SJSA1 (cell line): Measurements from ENCODE around the gene STAP2. TPM values are rescaled to one million over a fixed set of nuclear protein-coding genes. Genes with fewer than 3 reads are reported as not detected.

ENCODE experiments used
- DNase-seq, 2 experiments: peaks; one replicate each; pipeline ENCODE4 v3.0.0-alpha.2; 2015 to 2020; ENCODE audit warnings: low spot score in 2 of 2, low read depth in 1 of 2
- H3K27ac ChIP-seq: fragments of 250-450 bp; sonication (Bioruptor Pico); 2 replicates; pipeline ENCODE4 v1.5.1; 2020; ENCODE audit warnings: mild to moderate bottlenecking, moderate library complexity
- H3K27me3 ChIP-seq: fragments of 250-450 bp; sonication (Bioruptor Pico); replicated peaks from 2 replicates; pipeline ENCODE4 v1.5.1; 2020; ENCODE audit warnings: mild to moderate bottlenecking, moderate library complexity
- H3K36me3 ChIP-seq: fragments of 250-450 bp; sonication (Bioruptor Pico); 2 replicates; pipeline ENCODE4 v1.5.1; 2020; ENCODE audit warnings: mild to moderate bottlenecking
- H3K4me1 ChIP-seq: fragments of 250-450 bp; sonication (Bioruptor Pico); replicated peaks from 2 replicates; pipeline ENCODE4 v1.6.1; 2021; ENCODE audit warnings: mild to moderate bottlenecking
- H3K4me3 ChIP-seq: fragments of 250-450 bp; sonication (Bioruptor Pico); 2 replicates; pipeline ENCODE4 v1.5.1; 2020; ENCODE audit warnings: mild to moderate bottlenecking
- H3K9me3 ChIP-seq: fragments of 250-450 bp; sonication (Bioruptor Pico); replicated peaks from 2 replicates; pipeline ENCODE4 v1.5.1; 2020; ENCODE audit warnings: mild to moderate bottlenecking
- total RNA-seq: library from RNA; depleted of rRNA; stranded (reverse); fragments of >200 nt; shearing (Covaris generic); gene quantifications from 2 replicates; pipeline ENCODE4 v1.2.3, GENCODE V29; 2014

Gene STAP2
- total RNA-seq, 1 experiment from 2014 or later: 3.1 TPM

DNA sequence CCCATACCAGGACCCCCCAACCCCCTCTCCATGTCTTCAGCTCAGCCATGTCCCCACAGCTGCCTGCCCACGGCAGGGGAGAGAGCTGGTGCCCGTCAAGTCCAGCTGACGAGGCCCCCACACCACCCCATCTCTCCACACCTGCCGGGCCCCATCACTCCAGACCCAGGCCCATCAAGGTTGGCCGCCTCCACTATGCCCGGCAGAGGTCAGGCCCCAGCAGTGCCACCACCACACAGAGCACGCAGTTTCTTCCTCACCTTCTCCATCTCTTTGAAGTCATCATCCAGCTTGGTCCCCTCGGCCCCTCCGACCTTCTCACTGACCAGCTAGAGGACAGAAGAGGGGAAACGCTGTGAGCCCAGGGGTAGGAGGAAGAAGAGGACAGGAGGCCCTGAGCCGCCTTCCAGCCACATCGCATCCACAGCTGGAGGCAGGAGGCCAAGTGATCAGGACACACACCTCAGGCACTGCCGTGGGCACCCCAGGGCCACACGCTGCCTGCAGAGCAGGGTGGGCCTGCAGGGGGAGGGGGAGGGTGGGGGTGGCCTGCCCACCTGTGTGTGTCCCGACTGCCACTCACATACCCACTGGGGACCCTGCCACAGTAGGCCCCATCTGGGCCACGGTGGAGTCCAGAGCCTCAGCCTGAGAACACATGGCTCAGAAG lies 28.2 kb upstream of the STAP2 start:
- H3K36me3 ChIP-seq: peaks cover 73% of the 10 kb centered on the region
- H3K27me3 ChIP-seq: no peaks in the 10 kb centered on the region
- no peak overlapping the region for H3K27ac ChIP-seq
- no peak for DNase-seq
- no peaks in the 10 kb centered on the region for H3K9me3 ChIP-seq
- H3K4me3 ChIP-seq: no peak overlapping the region
- H3K4me1 ChIP-seq: peaks cover 4% of the 10 kb centered on the region; the same call in 1 of the 2 replicates

DNA sequence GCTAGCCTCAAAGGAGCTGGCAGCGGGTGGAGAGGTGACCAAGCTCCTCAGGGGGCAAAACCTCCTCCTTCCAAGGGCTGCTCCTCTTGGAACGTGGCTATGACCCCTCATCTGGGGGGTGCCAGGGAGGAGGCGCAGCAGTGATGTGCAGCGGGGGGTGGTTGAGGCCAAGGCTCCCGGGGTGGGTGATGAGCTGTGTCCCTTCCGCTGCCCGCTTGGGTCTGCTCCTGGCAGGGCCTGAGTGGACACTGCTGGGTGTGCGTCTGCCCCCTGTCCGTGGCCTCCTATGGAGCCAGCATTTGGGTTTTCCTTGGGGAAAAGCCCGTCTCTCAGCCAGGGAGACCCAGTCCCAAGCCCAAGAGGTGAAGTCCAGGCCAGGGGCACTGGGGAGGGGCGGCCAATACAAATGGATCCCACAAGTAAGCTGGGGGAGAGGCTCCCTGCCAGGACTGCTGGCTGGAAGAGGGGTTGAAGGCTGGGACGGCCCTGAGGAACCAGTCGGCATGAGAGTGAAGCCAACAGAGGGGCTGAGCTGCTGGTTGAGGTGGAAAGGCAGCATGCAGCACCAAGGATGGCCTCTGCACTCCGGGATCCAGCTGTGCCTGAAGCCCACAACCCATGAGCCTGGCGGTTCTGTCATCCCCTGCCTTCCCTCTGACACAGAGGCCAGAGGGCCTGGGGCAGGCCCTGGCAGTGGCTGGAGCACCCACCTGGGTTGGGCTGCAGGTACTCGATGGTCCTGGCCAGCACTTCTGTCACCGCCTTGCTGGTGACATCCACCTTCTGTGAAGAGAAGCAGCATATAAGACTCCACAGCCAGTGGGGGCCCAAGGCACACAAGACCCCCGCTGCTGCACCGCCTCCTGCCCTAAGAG lies 27.4 kb upstream of the STAP2 start:
- Histone ChIP-seq H3K27me3 (no peaks in the 10 kb centered on the region), H3K36me3 (peaks cover 74% of the 10 kb centered on the region), H3K9me3 (no peaks in the 10 kb centered on the region), H3K4me1 (peaks cover 4% of the 10 kb centered on the region; the same call in 1 of the 2 replicates), H3K4me3 (no peak overlapping the region), H3K27ac (no peak overlapping the region)
- no peak for DNase-seq

DNA sequence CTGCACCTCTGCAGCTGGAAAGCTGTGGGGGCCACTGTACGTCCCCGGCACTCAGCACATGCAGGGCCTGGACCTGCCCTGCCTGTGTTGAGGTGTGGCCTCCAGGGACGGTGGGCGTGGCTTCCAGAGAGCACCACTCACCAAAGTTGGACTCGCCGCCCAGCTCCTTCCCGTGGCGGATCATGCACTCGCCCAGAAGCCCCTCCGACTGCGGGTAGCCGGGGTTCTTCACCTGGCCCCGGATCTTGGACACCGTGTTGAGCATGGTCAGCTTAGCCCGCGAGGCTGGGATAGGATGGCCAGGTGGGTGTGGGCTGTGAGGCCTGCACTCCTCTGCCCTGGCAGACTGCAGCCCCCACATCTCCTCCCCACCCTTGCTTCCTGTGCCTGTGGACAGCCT lies 26.7 kb upstream of the STAP2 start:
- H3K27ac ChIP-seq: no peak overlapping the region
- DNase-seq: no peak
- no peak overlapping the region for H3K4me3 ChIP-seq
- no peaks in the 10 kb centered on the region for H3K9me3 ChIP-seq
- H3K27me3 ChIP-seq: no peaks in the 10 kb centered on the region
- H3K36me3 ChIP-seq: peaks cover 79% of the 10 kb centered on the region
- peaks cover 4% of the 10 kb centered on the region; the same call in 1 of the 2 replicates for H3K4me1 ChIP-seq

DNA sequence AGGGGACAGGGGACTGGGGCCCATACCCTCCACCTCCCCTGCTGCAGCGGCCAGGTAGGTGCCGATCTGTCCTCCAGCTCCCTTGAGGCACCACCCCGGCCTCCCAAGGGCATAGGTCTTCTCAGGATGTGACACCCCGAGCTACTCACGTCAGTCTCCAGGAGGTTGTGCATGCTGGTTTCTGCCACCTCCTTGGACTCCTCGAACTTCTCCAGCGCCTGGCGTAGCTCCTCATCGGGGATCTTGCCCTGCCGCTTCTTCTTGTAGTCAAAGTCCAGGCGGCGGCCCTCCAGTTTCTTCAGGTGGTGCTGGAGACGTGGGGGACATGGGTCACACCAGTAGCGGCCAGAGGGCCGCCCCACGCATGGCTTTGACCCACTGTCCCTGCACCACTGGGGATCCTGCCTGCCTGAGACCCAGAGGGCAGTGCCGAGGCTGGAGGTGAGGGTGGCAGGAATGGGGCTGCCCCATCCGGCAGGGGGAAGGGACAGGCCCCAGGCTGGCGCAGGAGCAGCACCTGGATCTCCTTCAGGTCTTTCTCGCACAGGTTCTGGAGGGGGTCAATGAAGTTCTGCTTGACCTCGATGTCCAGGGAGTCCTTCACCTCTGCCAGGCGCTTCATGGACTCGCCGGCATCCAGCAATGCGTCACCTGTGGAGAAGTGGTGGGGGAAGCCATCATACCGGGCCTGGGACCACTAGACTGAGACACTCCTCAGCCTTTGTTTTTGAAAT lies 25.1 kb upstream of the STAP2 start:
- Histone ChIP-seq H3K27me3 (no peaks in the 10 kb centered on the region), H3K4me1 (no peaks in the 10 kb centered on the region), H3K9me3 (no peaks in the 10 kb centered on the region), H3K36me3 (peaks cover 93% of the 10 kb centered on the region), H3K4me3 (no peak overlapping the region), H3K27ac (no peak overlapping the region)
- DNase-seq: peak in 1 of 2 experiments; percentile 46

DNA sequence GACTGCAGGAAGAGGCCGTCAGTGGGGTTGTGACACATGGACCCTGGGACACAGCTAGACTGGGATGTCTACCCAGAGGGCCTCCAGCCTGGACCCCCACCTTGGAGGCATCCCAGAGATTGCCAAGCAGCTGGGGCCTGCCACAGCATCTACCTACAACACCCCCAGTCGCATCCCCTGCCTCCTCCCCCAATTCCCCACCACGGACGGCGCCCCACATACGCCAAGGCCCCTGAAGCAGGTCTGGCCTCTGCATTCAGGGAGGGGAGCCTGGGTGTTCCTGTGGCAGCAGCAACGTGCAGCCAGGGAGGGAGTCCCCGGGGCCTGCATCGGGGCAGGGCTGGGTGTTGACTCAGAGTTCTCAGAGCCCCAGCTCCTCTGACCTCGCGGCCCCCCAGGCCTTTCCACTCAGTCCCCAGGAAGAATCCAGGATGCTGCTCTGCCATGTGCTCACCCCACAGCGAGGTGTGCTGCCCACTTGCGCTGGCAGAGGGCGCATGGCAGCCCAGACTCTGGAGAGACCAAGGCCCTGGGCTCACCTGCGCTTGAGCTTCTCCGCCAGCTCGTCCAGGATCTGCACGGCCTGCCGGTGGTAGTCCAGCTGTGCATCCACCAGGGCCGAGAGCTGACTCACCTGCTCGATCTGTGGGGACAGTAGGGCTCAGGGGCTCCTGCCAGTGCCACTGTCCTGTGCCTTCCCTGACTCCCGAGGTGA lies 24.4 kb upstream of the STAP2 start:
- DNase-seq: peak in 1 of 2 experiments; percentile 42
- Histone ChIP-seq H3K4me1 (no peaks in the 10 kb centered on the region), H3K36me3 (peaks cover 93% of the 10 kb centered on the region), H3K27ac (no peak overlapping the region), H3K27me3 (no peaks in the 10 kb centered on the region), H3K4me3 (no peak overlapping the region), H3K9me3 (no peaks in the 10 kb centered on the region)

DNA sequence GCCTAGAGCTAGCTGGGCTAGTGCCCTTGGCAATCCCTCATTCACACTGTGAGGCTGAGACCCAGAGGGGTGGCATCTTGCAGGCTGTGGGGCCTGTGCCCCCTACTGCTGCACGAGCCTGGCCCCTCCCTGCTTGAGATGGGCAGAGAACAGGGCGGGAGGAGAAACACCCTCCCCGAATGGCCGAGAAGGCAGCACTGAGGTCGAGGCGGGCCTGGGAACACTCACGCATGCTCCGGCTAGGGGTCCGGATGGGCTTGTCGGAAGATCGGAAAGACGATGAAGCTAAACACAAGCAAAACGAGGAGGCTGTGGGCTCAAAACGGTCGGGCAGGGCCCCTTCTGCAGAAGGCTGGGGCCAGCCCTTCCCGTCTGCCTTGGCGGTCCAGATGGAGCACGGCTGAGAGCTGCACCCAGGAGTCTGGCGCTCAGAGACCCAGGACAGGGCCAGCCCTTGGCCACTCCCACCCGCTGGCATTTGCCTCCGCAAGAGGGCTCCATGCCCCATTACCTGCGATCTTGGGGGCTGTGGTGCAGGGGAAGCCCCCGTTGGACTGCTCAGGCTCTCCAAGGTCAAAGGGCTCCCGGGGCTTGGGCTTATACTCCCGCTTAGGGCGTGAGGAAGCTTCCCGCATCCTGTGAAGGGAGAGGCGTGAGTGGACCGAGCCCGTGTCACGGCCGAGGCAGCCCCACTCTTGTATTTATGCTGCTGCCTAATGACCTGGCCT lies 23.6 kb upstream of the STAP2 start:
- no peak overlapping the region for H3K27ac ChIP-seq
- peaks cover 91% of the 10 kb centered on the region for H3K36me3 ChIP-seq
- H3K27me3 ChIP-seq: no peaks in the 10 kb centered on the region
- no peaks in the 10 kb centered on the region for H3K4me1 ChIP-seq
- no peak overlapping the region for H3K4me3 ChIP-seq
- no peak for DNase-seq
- H3K9me3 ChIP-seq: no peaks in the 10 kb centered on the region

DNA sequence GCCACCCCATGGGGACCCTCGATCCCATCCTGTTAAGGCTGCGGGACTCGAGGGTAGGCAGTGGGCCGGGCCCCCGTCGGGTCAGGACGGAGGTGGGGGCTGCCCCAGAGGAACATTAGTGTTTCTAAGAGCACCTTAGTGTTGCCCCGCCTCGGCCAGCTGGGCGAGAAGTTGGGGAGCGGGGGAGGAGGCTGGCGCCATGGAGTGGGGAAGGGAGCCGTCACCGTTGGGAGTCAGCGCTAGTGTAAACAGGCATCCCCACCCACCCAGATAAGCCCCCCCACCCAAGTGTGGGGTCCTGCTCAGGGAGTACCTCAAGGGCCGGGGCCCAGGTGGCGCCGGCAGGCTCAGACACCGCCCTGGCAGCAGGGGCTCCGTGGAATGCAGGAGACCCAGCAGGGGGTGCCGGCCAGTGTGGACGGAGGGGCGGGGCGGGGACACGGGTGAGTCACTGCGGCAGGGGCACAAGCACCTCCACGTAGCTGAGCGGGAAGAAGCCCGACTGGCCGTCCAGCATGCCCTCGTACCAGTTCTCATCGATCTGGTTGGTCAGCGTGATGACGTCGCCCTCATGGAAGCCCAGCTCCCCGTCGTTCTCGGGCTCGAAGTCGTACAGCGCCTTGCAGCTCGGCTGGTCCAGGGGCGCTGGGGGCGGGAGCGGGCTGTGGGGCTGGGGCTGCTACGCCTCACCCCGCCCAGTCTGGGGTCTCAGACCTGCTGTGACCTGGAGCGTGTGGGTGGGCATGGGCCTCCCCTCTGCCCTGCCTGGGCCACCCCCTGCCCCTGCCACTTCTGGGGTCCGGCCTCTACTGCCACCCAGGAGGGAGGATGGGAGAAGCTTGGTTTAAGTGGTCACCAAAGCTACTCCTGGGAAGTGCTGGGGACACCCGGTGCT lies 22.8 kb upstream of the STAP2 start:
- DNase-seq: peak in 1 of 2 experiments; percentile 45
- H3K27me3 ChIP-seq: no peaks in the 10 kb centered on the region
- H3K27ac ChIP-seq: no peak overlapping the region
- no peaks in the 10 kb centered on the region for H3K9me3 ChIP-seq
- H3K4me3 ChIP-seq: no peak overlapping the region
- no peaks in the 10 kb centered on the region for H3K4me1 ChIP-seq
- peaks cover 92% of the 10 kb centered on the region for H3K36me3 ChIP-seq

DNA sequence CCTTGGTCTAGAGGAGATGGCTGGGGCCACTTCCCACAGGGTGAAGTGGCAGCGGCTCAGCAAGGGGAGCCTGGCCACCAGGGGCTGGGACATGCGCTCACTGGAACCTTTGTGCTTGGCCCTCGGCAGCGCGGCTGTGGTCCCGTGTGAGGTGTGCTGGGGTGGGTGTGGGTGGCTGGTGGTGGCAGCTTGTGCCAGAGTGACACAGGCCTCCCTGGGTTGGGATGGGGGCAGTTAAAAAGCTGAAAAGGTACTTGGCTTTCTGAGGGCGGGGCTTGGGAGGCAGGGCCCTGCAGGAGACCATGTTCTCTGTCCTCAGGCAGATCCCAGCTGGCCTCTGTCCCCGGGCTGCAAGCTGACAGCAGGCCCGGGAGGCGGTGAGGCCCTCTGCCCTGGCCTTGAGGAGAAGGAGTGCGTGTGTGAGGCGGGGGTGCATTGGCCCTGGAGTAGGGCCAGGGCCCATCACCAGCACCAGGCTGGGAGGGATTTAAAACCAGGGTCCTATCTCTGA lies 22.1 kb upstream of the STAP2 start:
- H3K36me3 ChIP-seq: peaks cover 90% of the 10 kb centered on the region
- peak in 1 of 2 experiments; percentile 40 for DNase-seq
- H3K4me3 ChIP-seq: no peak overlapping the region
- H3K27me3 ChIP-seq: no peaks in the 10 kb centered on the region
- no peaks in the 10 kb centered on the region for H3K9me3 ChIP-seq
- H3K4me1 ChIP-seq: no peaks in the 10 kb centered on the region
- no peak overlapping the region for H3K27ac ChIP-seq

DNA sequence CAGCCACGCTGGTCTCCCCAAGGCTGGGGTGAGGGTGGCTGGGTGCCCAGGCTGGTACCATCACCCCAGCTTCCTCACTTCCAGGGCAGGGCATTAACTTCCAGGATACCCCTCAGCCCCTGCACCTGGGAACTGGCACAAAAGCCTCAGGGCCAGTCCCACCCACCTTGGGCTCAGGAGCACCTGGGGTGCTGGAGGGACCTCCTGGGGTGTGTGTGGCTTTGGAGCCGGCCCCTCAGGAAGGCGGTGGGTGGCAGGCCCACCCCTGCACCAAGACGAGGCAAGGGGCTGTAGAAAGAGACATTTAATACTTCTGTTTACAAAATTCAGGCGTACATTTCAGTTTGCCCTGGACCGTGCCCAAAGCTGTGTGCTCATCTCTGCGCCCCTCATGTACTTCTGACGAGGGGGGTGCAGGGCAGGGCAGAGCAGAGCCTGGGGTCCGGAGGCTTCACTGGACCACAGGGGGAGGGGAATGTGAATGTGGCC lies 21.5 kb upstream of the STAP2 start:
- Histone ChIP-seq H3K9me3 (no peaks in the 10 kb centered on the region), H3K4me3 (no peak overlapping the region), H3K27ac (no peak overlapping the region), H3K4me1 (no peaks in the 10 kb centered on the region), H3K36me3 (peaks cover 84% of the 10 kb centered on the region), H3K27me3 (no peaks in the 10 kb centered on the region)
- no peak for DNase-seq

DNA sequence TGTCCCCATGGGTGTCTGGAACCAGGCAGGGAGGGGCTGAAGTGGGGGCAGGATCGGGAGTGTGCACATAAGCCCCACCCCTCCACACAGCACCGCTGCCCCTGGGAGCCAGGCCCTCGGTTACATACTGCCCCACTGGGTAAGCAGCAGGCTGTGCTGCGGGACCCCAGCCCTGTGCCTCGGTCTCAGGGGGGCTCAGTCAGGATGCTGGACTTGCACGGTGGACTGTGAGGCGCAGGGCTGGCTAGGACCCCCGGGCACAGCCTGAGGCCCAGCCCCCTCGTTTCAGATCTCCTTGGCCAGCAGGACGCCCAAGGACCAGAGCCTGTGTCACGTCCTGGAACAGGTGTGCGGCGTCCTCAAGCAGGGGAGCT lies 21.0 kb upstream of the STAP2 start:
- no peak overlapping the region for H3K27ac ChIP-seq
- DNase-seq: peak in 1 of 2 experiments; percentile 48
- no peaks in the 10 kb centered on the region for H3K4me1 ChIP-seq
- no peaks in the 10 kb centered on the region for H3K27me3 ChIP-seq
- peaks cover 80% of the 10 kb centered on the region for H3K36me3 ChIP-seq
- no peaks in the 10 kb centered on the region for H3K9me3 ChIP-seq
- H3K4me3 ChIP-seq: no peak overlapping the region

DNA sequence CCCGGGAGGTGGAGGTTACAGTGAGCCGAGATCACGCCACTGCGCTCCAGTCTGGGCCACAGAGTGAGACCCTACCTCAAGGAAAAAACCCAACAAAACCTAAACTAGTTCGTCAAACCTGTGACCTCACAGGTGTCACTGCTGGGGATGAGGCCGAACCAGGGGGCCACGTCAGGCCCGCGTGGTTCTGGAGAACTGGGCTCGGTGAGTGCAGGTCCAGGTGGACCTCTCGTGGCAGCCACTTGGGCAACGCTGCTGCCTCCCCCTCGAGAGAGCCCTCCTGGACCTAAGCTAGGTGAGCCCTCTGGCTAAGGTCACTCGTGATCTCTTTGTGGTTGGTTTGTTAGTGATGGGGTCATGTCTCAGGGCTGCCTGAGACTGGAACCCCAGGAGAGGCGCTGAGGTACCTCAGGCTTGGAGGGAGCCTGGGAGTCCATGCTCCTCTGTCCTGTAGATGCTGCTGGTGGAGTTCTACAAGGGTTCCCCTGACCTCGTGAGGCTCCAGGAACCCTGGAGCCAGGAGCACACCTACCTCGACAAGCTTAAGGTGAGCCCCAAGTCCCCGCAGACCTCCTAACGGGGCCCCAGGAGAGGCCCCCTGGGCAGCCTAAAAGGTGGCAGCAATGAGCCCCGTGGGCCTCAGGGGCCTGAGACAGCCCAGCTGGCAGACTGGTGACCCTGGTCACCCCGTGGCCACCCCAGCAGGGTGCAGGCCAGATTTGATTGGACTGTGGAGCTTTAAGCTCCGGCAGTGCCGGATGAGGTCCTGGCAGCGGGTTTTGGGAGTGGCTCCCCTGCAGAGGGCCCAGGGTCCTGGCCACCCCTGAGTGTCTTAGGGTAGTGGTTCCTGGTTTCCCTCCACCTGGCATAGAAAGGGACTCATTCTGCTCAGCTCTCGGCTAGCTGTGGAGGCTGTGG lies 20.3 kb upstream of the STAP2 start:
- DNase-seq: no peak
- Histone ChIP-seq H3K4me1 (no peaks in the 10 kb centered on the region), H3K4me3 (no peak overlapping the region), H3K36me3 (peaks cover 78% of the 10 kb centered on the region), H3K27ac (no peak overlapping the region), H3K27me3 (no peaks in the 10 kb centered on the region), H3K9me3 (no peaks in the 10 kb centered on the region)
